HG02973 (cell line): Measurements from ENCODE around the gene SLC2A10.

Experiments
- ATAC-seq: cut with Tn5 transposase; IDR thresholded peaks from one replicate; pipeline ENCODE4 v1.9.1; 2021; ENCODE audit warnings: moderate library complexity; ENCODE audit not compliant: unreplicated experiment

SLC2A10 gene

GRCh38 chr20:46761566-46761965 lies 52.1 kb downstream of the SLC2A10 start:
- no peak for ATAC-seq

- no peak for ATAC-seq
Measured at GRCh38 chr20:46764068-46764467, 54.6 kb downstream of the SLC2A10 start.

GRCh38 chr20:46765506-46766120 lies 56.2 kb downstream of the SLC2A10 start:
- no peak for ATAC-seq

GRCh38 chr20:46767127-46767761 lies 57.8 kb downstream of the SLC2A10 start:
- no peak for ATAC-seq

- no peak for ATAC-seq
Measured at GRCh38 chr20:46770330-46771194, 61.1 kb downstream of the SLC2A10 start.

- ATAC-seq = no peak
Measured at GRCh38 chr20:46771195-46771588, 61.7 kb downstream of the SLC2A10 start.

GRCh38 chr20:46772901-46773300 lies 63.5 kb downstream of the SLC2A10 start:
- no peak for ATAC-seq

GRCh38 chr20:46773680-46774079 lies 64.2 kb downstream of the SLC2A10 start:
- ATAC-seq = no peak

GRCh38 chr20:46774236-46774635 lies 64.8 kb downstream of the SLC2A10 start:
- no peak for ATAC-seq

GRCh38 chr20:46774943-46775560 lies 65.6 kb downstream of the SLC2A10 start:
- ATAC-seq = no peak

GRCh38 chr20:46775806-46776205 lies 66.4 kb downstream of the SLC2A10 start:
- no peak for ATAC-seq

GRCh38 chr20:46777331-46777730 lies 67.9 kb downstream of the SLC2A10 start:
- ATAC-seq = no peak

- ATAC-seq = no peak
Measured at GRCh38 chr20:46779831-46780230, 70.4 kb downstream of the SLC2A10 start.

GRCh38 chr20:46784436-46785127 lies 75.1 kb downstream of the SLC2A10 start:
- ATAC-seq = no peak
